GM19239 (cell line): Measurements from ENCODE around the gene C19orf85.

Experiments
- DNase-seq: peaks from one replicate; pipeline ENCODE4 v3.0.0; 2011; ENCODE audit warnings: low spot score; ENCODE audit not compliant: insufficient read length
- FAIRE-seq: peaks from 2 replicates; lab custom pipeline; 2011; peaks lifted over from hg19 to GRCh38; lab: Jason Lieb, UNC

C19orf85 gene

GRCh38 chr19:55490478-55491432 lies 26.2 kb upstream of the C19orf85 start:
- no peak for FAIRE-seq
- no peak for DNase-seq

DNA sequence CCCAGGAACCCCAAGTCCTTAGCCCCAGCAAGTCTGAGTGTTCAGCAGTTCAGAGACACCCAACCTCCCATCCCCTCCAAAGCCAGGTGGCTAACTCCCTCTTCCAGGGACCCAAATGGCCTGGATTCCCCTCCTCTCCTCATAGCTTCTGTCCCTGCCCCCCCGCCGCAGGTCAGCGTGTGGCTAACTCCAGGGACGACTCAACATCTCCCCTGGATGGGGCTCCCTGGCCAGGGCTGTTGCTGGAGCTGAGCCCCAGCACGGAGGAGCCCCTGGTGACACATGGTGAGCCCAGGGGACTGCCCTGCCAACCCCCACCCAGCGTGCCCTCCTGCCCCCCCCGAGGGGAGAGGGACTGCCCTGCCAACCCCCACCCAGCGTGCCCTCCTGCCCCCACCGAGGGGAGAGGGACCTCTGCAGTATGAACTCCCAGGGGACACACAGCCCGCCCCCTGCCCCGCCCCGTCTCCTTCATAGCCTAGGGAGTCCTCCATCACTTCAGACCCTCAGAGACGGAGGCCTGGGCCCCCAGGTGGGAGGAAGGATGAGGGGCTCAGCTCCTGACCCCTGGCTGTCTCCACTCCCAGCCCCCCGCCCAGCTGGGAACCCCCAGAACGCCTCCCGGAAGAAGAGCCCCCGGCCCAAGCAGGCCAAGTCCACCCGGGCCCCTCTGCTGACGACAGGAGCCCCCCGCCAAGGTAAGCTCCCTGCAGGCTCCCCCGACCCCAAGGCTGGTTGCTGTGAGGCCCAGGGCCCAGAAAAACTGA lies 25.3 kb upstream of the C19orf85 start:
- DNase-seq, result no peak
- FAIRE-seq, result no peak

GRCh38 chr19:55488986-55489710 lies 24.6 kb upstream of the C19orf85 start:
- FAIRE-seq (no peak), DNase-seq (no peak)

- no peak for FAIRE-seq
Observed at GRCh38 chr19:55487924-55488687, 23.6 kb upstream of the C19orf85 start, which contains the start of gene SSC5D. Gene SSC5D, plus strand, starts transcription at chr19:55488436. Its CDS starts 154 bp downstream, at chr19:55488590.

GRCh38 chr19:55486971-55487923 lies 22.7 kb upstream of the C19orf85 start:
- FAIRE-seq (no peak), DNase-seq (no peak)

More at GRCh38 chr19:55487924-55488687, 23.6 kb upstream of the C19orf85 start, which contains the start of gene SSC5D:
- no peak for DNase-seq

- FAIRE-seq, result no peak
- no peak for DNase-seq
Observed at GRCh38 chr19:55486043-55486970, 21.8 kb upstream of the C19orf85 start.

- FAIRE-seq, result peak; percentile 51
- DNase-seq, result no peak
Observed at GRCh38 chr19:55485439-55486011, 21.0 kb upstream of the C19orf85 start.

DNA sequence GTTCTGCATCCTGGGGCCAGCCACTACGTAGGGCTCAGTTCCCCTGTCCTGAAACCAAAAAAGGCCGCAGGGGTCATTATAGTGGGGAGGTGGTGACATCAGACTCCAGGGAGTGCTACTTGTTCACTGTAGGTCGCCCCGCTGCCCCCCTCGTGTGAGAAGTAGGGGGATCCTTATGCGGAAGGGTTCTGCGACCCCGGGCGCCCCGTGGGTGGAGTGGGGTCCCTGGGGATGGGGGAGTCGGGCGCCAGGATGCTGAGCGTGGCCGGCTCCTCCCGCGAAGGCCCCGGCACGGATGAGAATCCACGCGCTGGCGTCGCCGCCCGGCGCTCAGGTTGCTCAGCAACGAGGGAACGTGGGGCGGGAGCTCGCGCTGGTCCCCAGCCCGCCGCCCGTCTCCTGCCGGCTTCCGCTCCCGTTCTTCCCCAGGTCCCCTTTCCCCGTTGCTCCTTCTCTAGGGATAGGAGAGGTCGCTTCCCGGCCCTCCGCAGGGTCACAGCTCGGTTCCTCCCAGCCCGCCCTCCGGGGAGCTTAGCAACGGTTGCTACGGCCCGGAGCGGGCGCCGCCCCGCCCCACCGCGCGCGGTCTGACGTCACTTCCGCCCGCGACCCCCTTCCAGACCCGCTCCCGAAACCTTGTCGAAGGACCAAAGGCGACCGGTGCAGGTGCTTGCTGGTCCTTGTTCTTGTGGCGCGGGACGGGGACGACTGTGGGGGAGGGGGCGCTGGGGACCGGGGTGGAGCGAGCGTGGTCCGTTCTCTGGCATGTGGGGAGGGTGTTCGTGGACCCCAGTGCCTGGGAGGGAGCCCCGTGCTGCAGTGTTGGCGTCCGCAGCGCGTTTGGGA lies 20.3 kb upstream of the C19orf85 start, which contains the start of gene NAT14:
TSS of gene NAT14 (plus strand) at position 596 of the 846 bp plus-strand sequence. CDS start 521 bp downstream, outside the sequence.
- DNase-seq (peak; percentile 99), FAIRE-seq (peak; percentile 85)

GRCh38 chr19:55483706-55484592 lies 19.4 kb upstream of the C19orf85 start:
- DNase-seq (no peak), FAIRE-seq (no peak)

DNA sequence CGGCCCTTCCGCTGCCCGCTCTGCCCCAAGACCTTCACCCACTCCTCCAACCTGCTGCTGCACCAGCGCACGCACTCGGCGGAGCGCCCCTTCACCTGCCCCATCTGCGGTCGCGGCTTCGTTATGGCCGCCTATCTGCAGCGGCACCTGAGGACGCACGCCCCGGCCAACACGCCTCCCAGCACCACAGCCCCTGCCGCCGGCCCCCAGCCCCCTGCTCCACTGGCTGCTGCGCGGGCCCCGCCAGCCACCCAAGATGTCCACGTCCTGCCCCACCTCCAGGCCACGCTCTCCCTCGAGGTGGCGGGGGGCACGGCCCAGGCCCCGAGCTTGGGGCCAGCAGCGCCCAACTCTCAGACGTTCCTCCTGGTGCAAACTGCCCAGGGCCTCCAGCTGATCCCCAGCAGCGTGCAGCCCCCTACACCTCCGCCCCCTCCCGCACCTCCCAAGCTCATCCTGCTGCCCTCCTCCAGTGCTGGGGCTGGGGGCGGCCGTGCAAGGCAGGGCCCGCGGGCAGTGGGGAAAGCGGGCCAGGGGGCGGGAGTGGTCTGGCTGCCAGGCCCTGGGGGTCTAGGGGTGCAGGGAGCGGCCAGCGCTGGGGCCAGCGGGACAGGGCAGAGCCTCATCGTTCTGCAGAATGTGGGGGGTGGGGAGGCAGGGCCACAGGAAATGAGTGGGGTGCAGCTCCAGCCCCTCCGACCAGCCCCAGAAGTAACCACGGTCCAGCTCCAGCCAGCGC lies 18.6 kb upstream of the C19orf85 start:
- DNase-seq (no peak), FAIRE-seq (no peak)

- DNase-seq, result no peak
- FAIRE-seq, result no peak
Observed at GRCh38 chr19:55482156-55482961, 17.8 kb upstream of the C19orf85 start.

DNA sequence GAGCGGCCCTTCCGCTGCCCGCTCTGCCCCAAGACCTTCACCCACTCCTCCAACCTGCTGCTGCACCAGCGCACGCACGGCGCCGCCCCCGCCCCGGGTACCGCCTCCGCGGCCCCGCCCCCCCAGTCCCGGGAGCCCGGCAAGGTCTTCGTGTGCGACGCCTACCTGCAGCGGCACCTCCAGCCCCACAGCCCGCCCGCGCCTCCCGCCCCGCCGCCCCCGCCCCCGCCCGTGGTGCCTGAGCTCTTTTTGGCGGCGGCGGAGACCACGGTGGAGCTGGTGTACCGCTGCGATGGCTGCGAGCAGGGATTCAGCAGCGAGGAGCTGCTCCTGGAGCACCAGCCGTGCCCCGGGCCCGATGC lies 17.2 kb upstream of the C19orf85 start:
- DNase-seq (no peak), FAIRE-seq (no peak)

DNA sequence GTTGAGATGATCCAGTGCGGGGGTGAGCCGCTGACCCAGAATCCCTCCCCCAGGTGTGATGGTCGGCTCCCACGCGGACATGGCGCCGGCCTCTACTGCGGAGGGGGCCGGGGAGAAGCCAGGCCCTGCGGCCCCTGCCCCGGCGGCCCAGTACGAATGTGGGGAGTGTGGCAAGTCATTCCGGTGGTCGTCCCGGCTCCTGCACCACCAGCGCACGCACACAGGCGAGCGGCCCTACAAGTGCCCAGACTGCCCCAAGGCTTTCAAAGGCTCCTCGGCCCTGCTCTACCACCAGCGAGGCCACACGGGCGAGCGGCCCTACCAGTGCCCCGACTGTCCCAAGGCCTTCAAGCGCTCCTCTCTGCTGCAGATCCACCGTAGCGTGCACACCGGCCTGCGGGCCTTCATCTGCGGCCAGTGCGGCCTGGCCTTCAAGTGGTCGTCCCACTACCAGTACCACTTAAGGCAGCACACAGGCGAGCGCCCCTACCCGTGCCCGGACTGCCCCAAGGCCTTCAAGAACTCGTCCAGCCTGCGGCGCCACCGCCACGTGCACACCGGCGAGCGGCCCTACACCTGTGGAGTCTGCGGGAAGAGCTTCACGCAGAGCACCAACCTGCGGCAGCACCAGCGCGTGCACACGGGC lies 16.7 kb upstream of the C19orf85 start:
- DNase-seq, result no peak
- no peak for FAIRE-seq
